ENCODE data around the gene DOK7. TPM values are rescaled to one million over a fixed set of nuclear protein-coding genes. Genes with fewer than 3 reads are reported as not detected.

DOK7 gene
- total RNA-seq, 1 donor, result not detected

- DNase-seq (ENCODE audit: low read depth), result no peak
- no peak overlapping the region for H3K4me3 ChIP-seq (ENCODE audit: low read depth, low read length)
- TF ChIP-seq CTCF (IDR thresholded peaks at IDR 0.05; ENCODE audit: insufficient read depth, low read length), result no peak
These were observed 57.9 kb downstream of the DOK7 start for GRCh38 chr4:3520796-3521600.

GRCh38 chr4:3521621-3522325 lies 58.7 kb downstream of the DOK7 start:
- H3K4me3 ChIP-seq (ENCODE audit: low read depth, low read length), result no peak overlapping the region
- TF ChIP-seq CTCF (IDR thresholded peaks at IDR 0.05; ENCODE audit: insufficient read depth, low read length), result no peak
- no peak for DNase-seq (ENCODE audit: low read depth)

- TF ChIP-seq CTCF (IDR thresholded peaks at IDR 0.05; ENCODE audit: insufficient read depth, low read length), result no peak
- no peak overlapping the region for H3K4me3 ChIP-seq (ENCODE audit: low read depth, low read length)
- DNase-seq (ENCODE audit: low read depth), result no peak
These were observed 59.2 kb downstream of the DOK7 start for GRCh38 chr4:3522326-3522640.

- DNase-seq (ENCODE audit: low read depth), result no peak
- H3K4me3 ChIP-seq (ENCODE audit: low read depth, low read length), result no peak overlapping the region
- TF ChIP-seq CTCF (IDR thresholded peaks at IDR 0.05; ENCODE audit: insufficient read depth, low read length), result no peak
These were observed 59.5 kb downstream of the DOK7 start for GRCh38 chr4:3522651-3523050.

- no peak for DNase-seq (ENCODE audit: low read depth)
- no peak overlapping the region for H3K4me3 ChIP-seq (ENCODE audit: low read depth, low read length)
- TF ChIP-seq CTCF (IDR thresholded peaks at IDR 0.05; ENCODE audit: insufficient read depth, low read length), result no peak
These were observed 60.1 kb downstream of the DOK7 start for GRCh38 chr4:3523146-3523627.

- DNase-seq (ENCODE audit: low read depth), result no peak
- TF ChIP-seq CTCF (IDR thresholded peaks at IDR 0.05; ENCODE audit: insufficient read depth, low read length), result no peak
- no peak overlapping the region for H3K4me3 ChIP-seq (ENCODE audit: low read depth, low read length)
These were observed 60.6 kb downstream of the DOK7 start for GRCh38 chr4:3523628-3524221.

Measured in fibroblast of the aortic adventitia (primary cell).